GM12878 (cell line): Measurements from ENCODE around the gene ARSJ. TPM values are rescaled to one million over a fixed set of nuclear protein-coding genes. Genes with fewer than 3 reads are reported as not detected.

Experiments
- ATAC-seq: fragments of 200-7000 bp; cut with Tn5 transposase; 3 replicates; pipeline ENCODE4 v1.9.1; 2020; ENCODE audit warnings: mild to moderate bottlenecking, moderate library complexity
- BruUV-seq: library from RNA; stranded (reverse); fragments of 400-500 nt; replicated peaks from 2 replicates; lab custom pipeline; 2021; lab: Mats Ljungman, UMichigan
- CTCF ChIA-PET: fragments of 300-600 bp; sonication (Branson Sonifier 250); formaldehyde crosslinking; extraction: SDS; loops from one replicate; lab custom pipeline; 2021; ENCODE audit warnings: inconsistent platforms; lab: Yijun Ruan, JAX
- POLR2A ChIA-PET: fragments of 350-600 bp; formaldehyde crosslinking; extraction: SDS; loops from one replicate; lab custom pipeline; 2021; ENCODE audit warnings: inconsistent platforms; lab: Charles Lee
- RAD21 ChIA-PET: fragments of 300-600 bp; sonication (Branson Sonifier 250); formaldehyde crosslinking; loops from one replicate; lab custom pipeline; 2023; ENCODE audit warnings: antibody characterized with exemption; ENCODE audit not compliant: unreplicated experiment; lab: Charles Lee
- SMC1A ChIA-PET: fragments of 300-600 bp; sonication (Branson Sonifier 250); formaldehyde crosslinking; loops from one replicate; lab custom pipeline; 2023; ENCODE audit not compliant: unreplicated experiment, uncharacterized antibody; lab: Charles Lee
- DNase-seq: peaks from one replicate; pipeline ENCODE4 v3.0.0-alpha.2; 2011; ENCODE audit warnings: low read depth, low spot score
- FAIRE-seq: peaks from 3 replicates; lab custom pipeline; 2011; peaks lifted over from hg19 to GRCh38; lab: Jason Lieb, UNC
- H2AFZ ChIP-seq: 2 replicates; pipeline ENCODE4 v1.6.0; 2011; ENCODE audit warnings: low read depth, low read length, control low read depth; ENCODE audit not compliant: control insufficient read depth
- H3K27ac ChIP-seq: 2 replicates; pipeline ENCODE4 v1.5.1; 2011; ENCODE audit warnings: control low read depth; ENCODE audit not compliant: control insufficient read depth, insufficient read depth
- H3K27me3 ChIP-seq, 2 experiments: replicated peaks in 1 of 2; 2 replicates each; pipeline versions ENCODE4 v1.6.0 to v1.6.1; 2011; ENCODE audit warnings: low read length in 1 of 2; ENCODE audit not compliant: control insufficient read depth in 2 of 2, insufficient read depth in 2 of 2
- H3K36me3 ChIP-seq, 2 experiments: 2 replicates each; pipeline ENCODE4 v1.5.1; 2011; ENCODE audit warnings: low read length in 1 of 2; ENCODE audit not compliant: control insufficient read depth in 2 of 2, insufficient read depth in 2 of 2
- H3K4me1 ChIP-seq: 2 replicates; pipeline ENCODE4 v1.6.1; 2011; ENCODE audit warnings: mild to moderate bottlenecking, low read length, moderate library complexity, mixed read lengths; ENCODE audit not compliant: control insufficient read depth, insufficient read depth
- H3K4me2 ChIP-seq: 2 replicates; pipeline ENCODE4 v1.6.0; 2011; ENCODE audit warnings: control low read depth; ENCODE audit not compliant: control insufficient read depth, insufficient read depth
- H3K4me3 ChIP-seq: fragments of 200-600 bp; sonication (generic); 2 replicates; pipeline ENCODE4 v1.5.1; 2016
- H3K79me2 ChIP-seq: 2 replicates; pipeline ENCODE4 v1.6.0; 2011; ENCODE audit warnings: low read length; ENCODE audit not compliant: control insufficient read depth, insufficient read depth
- H3K9ac ChIP-seq: 2 replicates; pipeline ENCODE4 v1.8.0; 2011; ENCODE audit warnings: low read length, control low read depth, mixed read lengths; ENCODE audit not compliant: control insufficient read depth, insufficient read depth
- H3K9me3 ChIP-seq: replicated peaks from 3 replicates; pipeline ENCODE4 v1.5.1; 2011; ENCODE audit warnings: mild to moderate bottlenecking, low read length; ENCODE audit not compliant: control insufficient read depth, insufficient read depth
- H4K20me1 ChIP-seq: 2 replicates; pipeline ENCODE4 v1.6.0; 2011; ENCODE audit not compliant: control insufficient read depth, insufficient read depth
- BCL11A ChIP-seq: IDR thresholded peaks from 2 replicates; pipeline ENCODE4 v1.6.1; 2011; ENCODE audit warnings: low read depth, low read length
- BMI1 ChIP-seq: fragments of 450-650 bp; IDR thresholded peaks from 2 replicates; pipeline ENCODE4 v1.6.1; 2016; ENCODE audit warnings: mild to moderate bottlenecking, moderate library complexity, borderline replicate concordance
- CHD4 ChIP-seq: fragments of 200-600 bp; sonication (generic); IDR thresholded peaks from 2 replicates; pipeline ENCODE4 v1.6.1; 2016; ENCODE audit warnings: mild to moderate bottlenecking
- ETV6 ChIP-seq, 2 experiments: fragments of 450-650 bp in 1 of 2; IDR thresholded peaks in 1 of 2; conservative IDR thresholded peaks in 1 of 2; 2 replicates each; pipeline ENCODE4 v1.6.1; 2014; ENCODE audit warnings: antibody characterized with exemption in 1 of 2, borderline replicate concordance in 1 of 2, low read depth in 1 of 2, mild to moderate bottlenecking in 1 of 2, moderate library complexity in 1 of 2
- IKZF2 ChIP-seq, 2 experiments: fragments of 450-650 bp; IDR thresholded peaks; 2 replicates each; pipeline ENCODE4 v1.6.1; 2017; ENCODE audit warnings: mild to moderate bottlenecking in 2 of 2, moderate library complexity in 2 of 2
- IRF4 ChIP-seq: IDR thresholded peaks from 2 replicates; pipeline ENCODE4 v1.6.1; 2011; ENCODE audit warnings: low read depth, low read length
- LARP7 ChIP-seq: fragments of 450-650 bp; IDR thresholded peaks from 2 replicates; pipeline ENCODE4 v1.6.1; 2017; ENCODE audit warnings: mild to moderate bottlenecking
- MEF2A ChIP-seq: IDR thresholded peaks from 2 replicates; pipeline ENCODE4 v1.6.1; 2011; ENCODE audit warnings: low read depth, mild to moderate bottlenecking, low read length, moderate library complexity; ENCODE audit not compliant: insufficient read depth
- MTA3 ChIP-seq: IDR thresholded peaks from 2 replicates; pipeline ENCODE4 v1.6.1; 2012; ENCODE audit warnings: low read length, inconsistent platforms, borderline replicate concordance
- SMAD1 ChIP-seq: fragments of 450-650 bp; IDR thresholded peaks from 2 replicates; pipeline ENCODE4 v1.6.1; 2018; ENCODE audit warnings: mild to moderate bottlenecking, low read depth; ENCODE audit not compliant: partially characterized antibody
- SPI1 ChIP-seq: IDR thresholded peaks from 2 replicates; pipeline ENCODE4 v1.6.1; 2011; ENCODE audit warnings: low read depth, mild to moderate bottlenecking, low read length, moderate library complexity, borderline replicate concordance; ENCODE audit not compliant: insufficient read depth
- SREBF2 ChIP-seq: IDR thresholded peaks from 2 replicates; pipeline ENCODE4 v1.6.1; 2012; ENCODE audit warnings: mild to moderate bottlenecking, low read length
- STAT3 ChIP-seq: IDR thresholded peaks from 2 replicates; pipeline ENCODE4 v1.6.1; 2011; ENCODE audit warnings: low read depth, low read length, improper control_type of control experiment
- TAF1 ChIP-seq: IDR thresholded peaks from 2 replicates; pipeline ENCODE4 v1.6.1; 2011; ENCODE audit warnings: mild to moderate bottlenecking, low read depth, low read length, borderline replicate concordance
- WGBS: methylation state at CpG from one replicate; pipeline ENCODE4 v1.1.6; 2016; ENCODE audit warnings: low lambda C conversion rate; ENCODE audit not compliant: insufficient replicate concordance, insufficient coverage; ENCODE audit errors: missing lambda C conversion rate; 5-methylcytosine and 5-hydroxymethylcytosine counted together
- in situ Hi-C: fragments of 300-500 bp; cut with MboI; formaldehyde crosslinking; loops from 9 replicates; pipeline ENCODE4 v1.14.3; 2018; ENCODE audit warnings: mixed read lengths
- intact Hi-C: fragments of 100-400 bp; cut with micrococcal nuclease; formaldehyde crosslinking; loops from one replicate; pipeline ENCODE4 v1.14.2; 2022; ENCODE audit not compliant: unreplicated experiment
- polyA plus RNA-seq, 11 experiments: library from polyadenylated mRNA; depleted of rRNA in 4 of 11; unstranded in 6 of 11; stranded (reverse) in 5 of 11; fragments of >200 nt; fragmentation: Nextera tagmentation in 4 of 11; fragmentation: Illumina TruSeq in 1 of 11; extraction: Ambion mirVana in 4 of 11; extraction: Trizol in 1 of 11; gene quantifications; 1 replicate in 1 of 11; 2 replicates in 10 of 11; pipeline versions ENCODE4 v1.2.1 to v1.2.3, GENCODE V29; 2011 to 2016; ENCODE audit warnings: inconsistent platforms in 2 of 11, missing spikeins in 2 of 11, low read depth in 1 of 11
- total RNA-seq, 4 experiments: library from RNA; depleted of rRNA in 3 of 4; stranded (reverse); fragments of >200 nt in 3 of 4; fragmentation: Illumina TruSeq in 1 of 4; extraction: Trizol in 1 of 4; gene quantifications; 2 replicates each; pipeline versions ENCODE4 v1.2.1 to v1.2.3, GENCODE V29; 2013 to 2021
- TF ChIP-seq, protein P1 (sequence below): fragments of 450-650 bp; IDR thresholded peaks from 2 replicates; pipeline ENCODE4 v1.6.1; 2018; ENCODE audit warnings: borderline replicate concordance, mild to moderate bottlenecking; ENCODE audit not compliant: partially characterized antibody

The ARSJ gene
- total and polyA plus RNA-seq, 10 of the 15 experiments (the other 5 are each of a cell fraction or from before 2014, with no cell fraction given), result under 0.01 to 0.19 (median 0.04) TPM; not detected in 5

DNA sequence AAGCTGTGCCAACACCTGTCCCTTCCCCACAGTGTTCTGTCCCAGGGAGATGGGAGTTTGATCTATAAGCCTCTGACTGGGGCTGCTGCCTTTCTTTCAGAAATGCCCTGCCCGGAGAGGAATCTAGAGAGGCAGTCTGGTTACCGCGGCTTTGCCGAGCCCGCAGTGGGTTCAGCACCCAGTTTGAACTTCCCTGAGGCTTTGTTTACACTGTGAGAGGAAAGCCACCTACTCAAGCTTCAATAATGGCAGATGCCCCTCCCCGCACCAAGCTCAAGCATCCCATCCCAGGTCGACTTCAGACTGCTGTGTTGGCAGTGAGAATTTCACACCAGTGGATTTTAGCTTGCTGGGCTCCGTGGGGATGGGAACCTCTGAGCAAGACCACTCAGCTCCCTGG is 33.3 kb upstream of the ARSJ start:
- Histone ChIP-seq H3K4me3 (no peak overlapping the region), H3K4me1 (no peaks in the 10 kb centered on the region), H3K4me2 (no peak overlapping the region), H3K9me3 (no peaks in the 10 kb centered on the region; the same call in 2 of the 3 replicates), H3K9ac (no peak overlapping the region), H3K27me3 (no peaks in the 10 kb centered on the region), H3K27ac (no peak overlapping the region), H4K20me1 (no peaks in the 10 kb centered on the region), H3K79me2 (no peaks in the 10 kb centered on the region), H3K36me3 (no peaks in the 10 kb centered on the region), H2AFZ (no peak overlapping the region)
- RAD21 ChIA-PET, result interaction anchor here (1.5 kb wide), 1 partner anchor 9 kb away, joined by 4 read pairs; no protein-coding TSS in a partner anchor
- SMC1A ChIA-PET, result interaction anchor here (0.9 to 3.0 kb wide), 4 partner anchors 10 to 59 kb away, joined by 3 to 12 read pairs (median 7); no protein-coding TSS in a partner anchor
- CTCF ChIA-PET, result interaction anchor here (1.5 kb wide), 1 partner anchor 9 kb away, joined by 6 read pairs; no protein-coding TSS in a partner anchor
- intact Hi-C loops (no loop called here), in situ Hi-C loops (no loop called here)
- POLR2A ChIA-PET, result no interaction called here
- no peak for DNase-seq
- TF ChIP-seq SMAD1 (no peak), LARP7 (no peak), SREBF2 (no peak), TAF1 (no peak), CHD4 (no peak), ETV6 (conservative IDR thresholded peaks at IDR 0.05 in 1 of 2, IDR thresholded peaks at IDR 0.05 in 1 of 2; ENCODE audit: borderline replicate concordance in 1 of 2, low read depth in 1 of 2) (no peak), IRF4 (no peak), IKZF2 (IDR thresholded peaks at IDR 0.05) (no peak), STAT3 (no peak), BCL11A (no peak), MTA3 (no peak), BMI1 (no peak), SPI1 (no peak), MEF2A (no peak)
- TF ChIP-seq, protein P1, sequence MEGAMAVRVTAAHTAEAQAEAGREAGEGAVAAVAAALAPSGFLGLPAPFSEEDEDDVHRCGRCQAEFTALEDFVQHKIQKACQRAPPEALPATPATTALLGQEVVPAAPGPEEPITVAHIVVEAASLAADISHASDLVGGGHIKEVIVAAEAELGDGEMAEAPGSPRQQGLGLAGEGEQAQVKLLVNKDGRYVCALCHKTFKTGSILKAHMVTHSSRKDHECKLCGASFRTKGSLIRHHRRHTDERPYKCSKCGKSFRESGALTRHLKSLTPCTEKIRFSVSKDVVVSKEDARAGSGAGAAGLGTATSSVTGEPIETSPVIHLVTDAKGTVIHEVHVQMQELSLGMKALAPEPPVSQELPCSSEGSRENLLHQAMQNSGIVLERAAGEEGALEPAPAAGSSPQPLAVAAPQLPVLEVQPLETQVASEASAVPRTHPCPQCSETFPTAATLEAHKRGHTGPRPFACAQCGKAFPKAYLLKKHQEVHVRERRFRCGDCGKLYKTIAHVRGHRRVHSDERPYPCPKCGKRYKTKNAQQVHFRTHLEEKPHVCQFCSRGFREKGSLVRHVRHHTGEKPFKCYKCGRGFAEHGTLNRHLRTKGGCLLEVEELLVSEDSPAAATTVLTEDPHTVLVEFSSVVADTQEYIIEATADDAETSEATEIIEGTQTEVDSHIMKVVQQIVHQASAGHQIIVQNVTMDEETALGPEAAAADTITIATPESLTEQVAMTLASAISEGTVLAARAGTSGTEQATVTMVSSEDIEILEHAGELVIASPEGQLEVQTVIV, result no peak
- no TSS peak for BruUV-seq
- 46% methylated on average over 8 of the region's 8 CpGs for WGBS
- no peak for FAIRE-seq
- no peak for ATAC-seq
